GM10266 (cell line): ENCODE results near the gene BNC2.

Experiments
- DNase-seq: peaks from one replicate; pipeline ENCODE4 v3.0.0; 2012; ENCODE audit errors: extremely low spot score
- CTCF ChIP-seq: IDR thresholded peaks from 2 replicates; pipeline ENCODE4 v1.5.1; 2012; ENCODE audit warnings: mild to moderate bottlenecking, low read depth; ENCODE audit not compliant: control insufficient read depth, insufficient read depth; ENCODE audit errors: missing control alignments

Gene BNC2

DNA sequence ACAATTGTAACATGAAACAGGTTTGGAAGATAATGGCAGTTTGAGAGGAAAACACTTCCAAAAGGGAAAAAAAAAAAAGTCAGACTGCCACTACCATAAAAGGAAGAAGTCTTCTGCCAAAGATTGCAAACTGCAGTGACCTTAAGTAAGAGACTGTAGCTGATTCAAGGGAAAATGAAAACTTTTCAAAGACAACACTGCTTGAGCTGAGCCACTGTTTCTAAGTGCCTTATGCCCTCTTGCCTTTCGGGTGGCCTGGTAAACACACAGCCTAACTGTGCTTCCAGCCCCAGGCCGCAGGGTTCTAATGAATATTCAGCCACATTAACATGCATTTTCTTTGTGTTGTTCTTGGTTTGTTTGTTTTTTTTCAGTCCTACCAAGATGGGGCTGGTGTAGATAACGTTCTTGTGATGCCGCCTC, 354.6 kb downstream of the BNC2 start:
- no peak for TF ChIP-seq CTCF
- DNase-seq: no peak

DNA sequence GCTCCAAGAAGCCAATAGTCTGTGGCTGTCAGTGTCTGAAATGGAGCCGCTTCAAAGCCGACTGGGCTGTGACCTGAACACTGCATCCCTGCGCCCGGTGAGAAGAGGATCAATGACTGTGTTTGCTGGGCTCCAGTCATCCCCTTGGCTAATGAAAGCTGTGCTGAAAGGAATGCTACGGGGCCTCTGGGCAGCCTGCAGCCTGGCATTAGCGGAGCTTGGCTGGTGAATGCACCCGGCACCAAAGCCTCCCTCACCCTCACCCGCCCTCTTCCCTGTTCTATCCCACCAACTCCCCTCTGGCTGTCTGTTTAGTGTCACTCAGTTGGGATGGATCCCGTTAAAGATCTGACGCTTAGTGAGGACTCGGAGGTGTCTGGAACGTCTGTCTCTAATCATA, 355.3 kb downstream of the BNC2 start:
- TF ChIP-seq CTCF: no peak
- DNase-seq: no peak

GRCh38 chr9:16514131-16514530, 356.3 kb downstream of the BNC2 start:
- no peak for DNase-seq
- TF ChIP-seq CTCF: no peak

DNA sequence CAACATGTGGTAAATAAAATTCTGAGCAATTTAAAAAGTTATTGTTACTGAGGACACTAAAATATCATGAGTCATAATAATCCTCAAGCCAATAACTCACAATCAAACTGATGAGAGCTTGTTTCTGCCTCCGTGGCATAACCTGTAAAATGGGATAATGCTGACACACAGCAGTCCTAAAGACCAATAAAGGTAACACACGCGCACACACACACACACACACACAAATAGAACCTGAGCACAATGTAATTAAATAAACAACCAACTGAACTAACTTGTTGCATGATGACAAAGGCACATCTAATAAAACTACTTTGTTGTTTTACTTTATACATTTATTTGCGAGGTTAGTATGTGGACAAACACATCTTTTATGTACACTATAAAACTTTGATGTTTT, 358.2 kb downstream of the BNC2 start:
- no peak for DNase-seq

GRCh38 chr9:16510482-16510881, 360.0 kb downstream of the BNC2 start:
- DNase-seq: no peak
- TF ChIP-seq CTCF: no peak

More for the DNA sequence above, 358.2 kb downstream of the BNC2 start:
- TF ChIP-seq CTCF: no peak

GRCh38 chr9:16509997-16510396, 360.5 kb downstream of the BNC2 start:
- TF ChIP-seq CTCF: no peak
- DNase-seq: no peak

GRCh38 chr9:16505199-16505598, 365.3 kb downstream of the BNC2 start:
- no peak for DNase-seq
- TF ChIP-seq CTCF: no peak
